Aorta (tissue), 5 donors: ENCODE measurements around the gene BEND2. TPM values are rescaled to one million over a fixed set of nuclear protein-coding genes. Genes with fewer than 3 reads are reported as not detected.
"Not testable (repeated sequence)": the region's sequence is repeated elsewhere in the genome, so short reads cannot be mapped to it uniquely, and the experiment has no call there.

Source experiments
- ATAC-seq: fragments of 200-7000 bp; cut with Tn5 transposase; one replicate; pipeline ENCODE4 v1.9.1; 2022; ENCODE audit warnings: moderate library complexity; ENCODE audit not compliant: low FRiP score
- DNase-seq, 2 donors: peaks; one replicate each; pipeline ENCODE4 v3.0.0-alpha.2; 2020
- H3K27ac ChIP-seq, 2 donors: one replicate each; pipeline ENCODE4 v1.5.1; 2013; ENCODE audit warnings: low read length in 2 of 2, mild to moderate bottlenecking in 2 of 2, moderate library complexity in 2 of 2, control low read depth in 1 of 2, inconsistent platforms in 1 of 2, low read depth in 1 of 2
- H3K27me3 ChIP-seq, 2 donors: one replicate each; pipeline ENCODE4 v1.6.1; 2013; ENCODE audit warnings: control low read depth in 1 of 2, low read length in 1 of 2, mild to moderate bottlenecking in 1 of 2, moderate library complexity in 1 of 2; ENCODE audit not compliant: insufficient read depth in 2 of 2, control insufficient read depth in 1 of 2
- H3K36me3 ChIP-seq, 2 donors: one replicate each; pipeline ENCODE4 v1.6.1; 2013; ENCODE audit warnings: control low read depth in 1 of 2, low read length in 1 of 2, mild to moderate bottlenecking in 1 of 2; ENCODE audit not compliant: insufficient read depth in 2 of 2, control insufficient read depth in 1 of 2
- H3K4me1 ChIP-seq, 2 donors: one replicate each; pipeline ENCODE4 v1.6.1; 2013; ENCODE audit warnings: low read length in 2 of 2, control low read depth in 1 of 2, mild to moderate bottlenecking in 1 of 2, moderate library complexity in 1 of 2; ENCODE audit not compliant: insufficient read depth in 2 of 2, control insufficient read depth in 1 of 2
- H3K4me3 ChIP-seq, 2 donors: one replicate each; pipeline ENCODE4 v1.5.1; 2013; ENCODE audit warnings: low read length in 2 of 2, control low read depth in 1 of 2, mild to moderate bottlenecking in 1 of 2
- H3K9me3 ChIP-seq: one replicate; pipeline ENCODE4 v1.6.1; 2013; ENCODE audit warnings: mild to moderate bottlenecking, low read length; ENCODE audit not compliant: control insufficient read depth
- WGBS, 2 donors: extraction: QIAGEN DNeasy Blood & Tissue Kit; methylation state at CpG; one replicate each; pipeline ENCODE4 v1.1.7; 2013; 5-methylcytosine and 5-hydroxymethylcytosine counted together
- intact Hi-C, 2 donors: fragments of 100-400 bp; cut with DNase I; formaldehyde crosslinking; loops; one replicate each; pipeline versions ENCODE4 v1.14.2 to v1.15.0; 2022
- long read RNA-seq, 2 donors: library from polyadenylated mRNA; unstranded; transcript quantifications; one replicate each; pipeline ENCODE4 v2.0.0, GENCODE V29; 2020 to 2021
- polyA plus RNA-seq, 2 donors: library from polyadenylated mRNA; stranded (reverse); fragments of 200-250 nt; gene quantifications; one replicate each; pipeline ENCODE4 v1.2.3, GENCODE V29; 2013
- total RNA-seq, 2 donors: library from RNA; stranded (reverse); fragmentation: NEBNext Ultra II Directional; extraction: Animal tissue kit (Norgen Biotek cat#: 25700); gene quantifications; one replicate each; pipeline ENCODE4 v1.2.1, GENCODE V29; 2021
- donor health status: healthy with polysubstance abuse.
- donor health status: Bipolar disorder and iron deficiency.
- donor health status: DM: no; HTN: no; CAD: no.
- donor health status: DM: no; HTN: no; CAD: no.
- donor health status: DM: yes; HTN: yes; CAD: no.

BEND2 gene
- total RNA-seq (not detected), polyA plus RNA-seq (not detected)
- long read RNA-seq, donor 1: 0 reads
- long read RNA-seq, donor 2: 0 reads

DNA sequence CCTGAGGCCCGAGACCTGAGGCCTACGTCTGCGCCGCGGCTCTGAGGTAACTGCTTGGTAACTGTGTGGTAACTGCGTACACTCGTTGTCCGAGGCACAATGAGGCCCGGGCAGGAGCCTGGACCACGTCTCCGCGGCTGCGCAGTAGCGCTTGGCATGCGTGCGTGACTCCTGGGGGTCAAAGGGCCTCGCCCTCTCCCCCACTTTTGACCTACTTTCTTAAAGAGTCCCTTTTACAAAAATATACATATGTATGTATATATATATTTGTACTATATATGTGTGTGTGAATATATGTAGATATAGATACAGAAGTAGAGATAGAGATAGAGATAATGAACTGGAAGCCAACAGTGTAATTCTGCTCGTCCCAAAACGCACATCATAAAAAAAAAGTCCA is at the start of gene BEND2:
TSS of gene BEND2 (minus strand) at position 101 of the 400 bp plus-strand sequence. CDS start 136 bp downstream, outside the sequence.
- 92 to 95% methylated on average over 19 of the region's 19 CpGs for WGBS, 2 donors
- Histone ChIP-seq H3K9me3 (no peaks in the 10 kb centered on the region), H3K27me3 (no peaks in the 10 kb centered on the region), H3K4me1 (no peaks in the 10 kb centered on the region), H3K4me3 (no peak within 1 kb of the TSS), H3K27ac (no peak within 1 kb of the TSS), H3K36me3 (no peaks in the 10 kb centered on the region)
- no peak for ATAC-seq
- intact Hi-C loops: no loop called here
- DNase-seq: no peak

DNA sequence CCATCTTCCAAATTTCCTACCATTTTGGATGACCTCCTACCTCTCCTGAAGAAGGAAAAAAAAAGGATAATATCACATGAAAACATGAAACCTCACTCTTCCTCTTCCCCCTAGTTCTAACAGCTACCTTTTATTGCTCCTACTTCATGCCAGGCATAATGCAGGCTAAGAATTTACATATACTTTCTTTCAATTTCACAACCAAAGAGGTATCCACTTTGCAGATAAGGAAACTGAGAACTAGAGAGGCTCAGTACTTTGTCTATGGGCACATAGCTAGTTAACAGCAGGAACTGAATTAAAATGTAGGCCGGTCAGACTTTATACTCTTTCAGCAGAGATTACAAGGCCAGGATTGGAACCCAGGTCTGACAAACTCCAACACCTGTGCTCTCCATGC is 34.4 kb upstream of the BEND2 start:
- intact Hi-C loops: no loop called here
- 94 to 100% methylated on average over 1 of the region's 1 CpG for WGBS, 2 donors
- ATAC-seq: no peak

GRCh38 chrX:18252644-18253359 is 32.1 kb upstream of the BEND2 start:
- Histone ChIP-seq H3K27me3 (no peaks in the 10 kb centered on the region), H3K4me3 (no peak overlapping the region), H3K36me3 (no peaks in the 10 kb centered on the region), H3K27ac (no peak overlapping the region), H3K9me3 (no peaks in the 10 kb centered on the region), H3K4me1 (no peaks in the 10 kb centered on the region)
- WGBS, 2 donors: 26 to 35% methylated on average over 3 of the region's 3 CpGs
- no peak for DNase-seq
- ATAC-seq: no peak
- intact Hi-C loops: no loop called here

More for the DNA sequence above, 34.4 kb upstream of the BEND2 start:
- H3K9me3 ChIP-seq: no peaks in the 10 kb centered on the region
- H3K27ac ChIP-seq: no peak overlapping the region
- no peaks in the 10 kb centered on the region for H3K4me1 ChIP-seq
- no peak overlapping the region for H3K4me3 ChIP-seq
- no peaks in the 10 kb centered on the region for H3K36me3 ChIP-seq
- H3K27me3 ChIP-seq: no peaks in the 10 kb centered on the region
- DNase-seq: no peak

DNA sequence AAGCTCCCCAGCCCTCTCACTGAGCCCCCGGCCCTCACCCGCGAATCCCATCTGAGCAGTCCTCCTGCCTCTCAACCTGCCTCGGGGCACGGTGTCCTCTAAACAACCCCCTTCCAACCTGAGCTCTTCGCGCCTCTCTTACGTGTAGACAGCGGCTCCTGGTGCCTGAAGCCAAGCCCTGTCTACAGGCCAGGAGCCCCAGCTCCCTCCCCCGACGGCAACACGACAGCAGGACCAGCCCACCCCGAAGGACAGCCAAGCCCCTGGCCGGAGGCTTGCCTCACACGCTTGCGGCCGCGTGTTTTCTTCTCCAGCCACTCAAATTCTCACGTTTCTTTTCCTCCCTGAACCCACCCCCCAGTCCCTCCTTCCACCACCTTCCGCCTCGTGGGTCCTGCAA is 9.0 kb upstream of the BEND2 start:
- H3K36me3 ChIP-seq, H3K27ac ChIP-seq, DNase-seq, H3K4me3 ChIP-seq, H3K4me1 ChIP-seq, ATAC-seq, intact Hi-C loops, H3K9me3 ChIP-seq, H3K27me3 ChIP-seq: not testable (repeated sequence)
- WGBS, 2 donors: 68 to 69% methylated on average over 15 to 19 of the region's 21 CpGs

DNA sequence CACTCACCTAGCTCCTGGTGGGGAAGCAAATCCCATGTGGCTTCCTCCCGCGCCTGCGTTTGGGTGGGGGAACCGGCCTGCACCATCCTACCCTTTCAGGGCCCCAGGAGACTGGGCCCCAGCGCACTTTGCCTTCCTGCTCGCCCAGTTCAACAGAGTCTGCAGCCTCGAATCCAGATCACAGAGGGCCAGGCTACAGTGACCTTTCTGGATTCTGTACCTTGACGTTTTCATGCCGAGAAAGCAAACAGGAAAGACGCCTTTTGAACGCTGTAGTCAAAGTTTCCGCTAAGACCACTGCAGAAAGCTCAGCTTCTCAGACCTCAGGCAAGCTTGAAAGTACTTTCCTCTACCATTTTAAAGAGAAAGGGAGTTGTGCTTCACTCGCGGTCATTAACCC is 7.4 kb upstream of the BEND2 start:
- Histone ChIP-seq H3K4me3 (no peak overlapping the region), H3K27ac (no peak overlapping the region), H3K27me3 (no peaks in the 10 kb centered on the region), H3K36me3 (no peaks in the 10 kb centered on the region), H3K4me1 (no peaks in the 10 kb centered on the region), H3K9me3 (no peaks in the 10 kb centered on the region)
- intact Hi-C loops: no loop called here
- ATAC-seq: no peak
- WGBS, 2 donors: 85 to 87% methylated on average over 14 of the region's 14 CpGs
- DNase-seq: no peak

DNA sequence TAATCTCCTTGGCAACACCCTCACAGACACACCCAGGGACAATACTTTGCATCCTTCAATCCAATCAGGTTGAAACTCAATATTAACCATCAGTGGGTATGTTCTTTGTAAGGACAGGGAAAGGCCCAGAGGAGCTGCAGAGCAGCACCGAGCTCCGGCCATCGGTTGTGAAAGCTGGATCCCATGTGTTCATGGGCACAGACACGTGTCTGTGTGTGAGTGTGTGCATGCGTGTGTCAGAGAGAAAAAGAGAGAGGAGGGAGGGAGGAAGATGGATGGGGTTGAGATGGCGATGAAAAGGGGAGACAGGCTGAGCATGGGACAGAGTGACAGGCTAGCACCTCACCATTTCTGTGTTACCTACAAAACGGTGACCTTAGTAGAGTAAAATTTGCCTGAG is 6.8 kb upstream of the BEND2 start:
- Histone ChIP-seq H3K27me3 (no peaks in the 10 kb centered on the region), H3K9me3 (no peaks in the 10 kb centered on the region), H3K4me1 (no peaks in the 10 kb centered on the region), H3K36me3 (no peaks in the 10 kb centered on the region), H3K4me3 (no peak overlapping the region), H3K27ac (no peak overlapping the region)
- DNase-seq: no peak
- ATAC-seq: no peak
- WGBS, 2 donors: 78 to 85% methylated on average over 7 of the region's 7 CpGs
- intact Hi-C loops: no loop called here

DNA sequence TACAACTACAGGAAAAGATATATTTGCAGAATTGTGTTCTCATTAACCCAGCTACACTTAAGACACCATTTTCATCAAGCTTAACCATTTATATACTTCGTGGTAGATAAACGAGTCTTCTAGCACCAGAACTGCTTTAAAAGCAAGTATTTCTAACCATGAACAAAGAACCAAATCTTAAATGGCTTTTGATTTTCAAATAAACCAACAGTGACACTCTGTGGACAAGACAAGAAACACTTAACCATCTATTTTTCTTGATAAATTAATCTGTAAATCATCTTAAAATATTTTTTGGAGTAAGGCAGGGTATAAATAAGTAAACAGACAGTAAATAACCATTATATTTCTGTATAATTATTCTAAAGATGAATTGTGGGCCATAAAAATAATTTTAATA is 10.2 kb downstream of the BEND2 start:
- Histone ChIP-seq H3K27me3 (no peaks in the 10 kb centered on the region), H3K36me3 (no peaks in the 10 kb centered on the region), H3K27ac (no peak overlapping the region), H3K4me3 (no peak overlapping the region), H3K4me1 (no peaks in the 10 kb centered on the region), H3K9me3 (no peaks in the 10 kb centered on the region)
- ATAC-seq (no peak), DNase-seq (no peak)
- intact Hi-C loops: no loop called here
- WGBS, 2 donors: 11 to 15% methylated on average over 2 of the region's 2 CpGs

DNA sequence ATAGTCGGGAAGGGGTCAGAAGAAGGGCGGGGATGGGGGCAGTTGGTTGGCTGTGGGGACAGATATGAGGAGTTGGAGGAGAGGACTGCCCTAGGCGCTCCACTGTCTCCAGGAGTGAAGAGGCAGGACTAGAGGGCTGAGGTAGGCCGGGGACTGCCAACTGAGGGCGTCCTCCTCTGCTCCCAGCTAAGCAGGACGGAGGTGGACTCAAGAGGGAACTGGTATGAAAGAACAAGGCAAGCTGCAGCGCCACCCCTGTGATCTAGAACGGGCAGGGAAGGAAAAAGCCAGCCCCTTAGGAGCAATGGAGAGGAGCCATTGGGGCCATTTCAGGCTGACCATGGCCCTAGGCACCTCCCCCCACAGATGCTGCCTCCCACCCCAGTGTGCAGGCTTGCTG is 14.0 kb downstream of the BEND2 start:
- ATAC-seq: no peak
- intact Hi-C loops: no loop called here
- DNase-seq: no peak
- Histone ChIP-seq H3K4me1 (no peaks in the 10 kb centered on the region), H3K36me3 (no peaks in the 10 kb centered on the region), H3K27me3 (no peaks in the 10 kb centered on the region), H3K9me3 (no peaks in the 10 kb centered on the region), H3K27ac (no peak overlapping the region), H3K4me3 (no peak overlapping the region)
- WGBS, 2 donors: 69 to 88% methylated on average over 8 of the region's 8 CpGs

GRCh38 chrX:18203631-18204030 is 17.1 kb downstream of the BEND2 start:
- intact Hi-C loops: no loop called here
- DNase-seq (no peak), ATAC-seq (no peak)
- H3K27ac ChIP-seq: no peak overlapping the region
- no peaks in the 10 kb centered on the region for H3K4me1 ChIP-seq
- no peaks in the 10 kb centered on the region for H3K27me3 ChIP-seq
- no peaks in the 10 kb centered on the region for H3K9me3 ChIP-seq
- no peaks in the 10 kb centered on the region for H3K36me3 ChIP-seq
- H3K4me3 ChIP-seq: no peak overlapping the region
- 64 to 80% methylated on average over 5 of the region's 5 CpGs for WGBS, 2 donors
